K562 (cell line): ENCODE measurements around the gene AGPAT1. TPM values are rescaled to one million over a fixed set of nuclear protein-coding genes. Genes with fewer than 3 reads are reported as not detected.
A peak's percentile ranks its signal among the peaks of the same experiment; 100 is the strongest.

Experiments used
- ATAC-seq: fragments of 200-7000 bp; cut with Tn5 transposase; 3 replicates; pipeline ENCODE4 v1.9.1; 2020; ENCODE audit warnings: moderate library complexity
- BruUV-seq: library from RNA; stranded (reverse); fragments of 400-500 nt; replicated peaks from 2 replicates; lab custom pipeline; 2021; lab: Mats Ljungman, UMichigan
- CTCF ChIA-PET: fragments of 300-600 bp; formaldehyde crosslinking; extraction: SDS; loops from one replicate; lab custom pipeline; 2021; ENCODE audit warnings: low intra/inter-chr PET ratio; lab: Yijun Ruan, JAX
- POLR2A ChIA-PET: fragments of 300-600, 350-650 bp; sonication (Branson Sonifier 250); formaldehyde crosslinking; extraction: SDS; loops from one replicate; lab custom pipeline; 2021; ENCODE audit warnings: antibody characterized with exemption, inconsistent platforms; lab: Yijun Ruan, JAX
- DNase-seq, 4 experiments: peaks; one replicate each; pipeline versions ENCODE4 v3.0.0 to v3.0.0-alpha.2; 2011 to 2018; ENCODE audit warnings: low spot score in 3 of 4, mixed read lengths in 3 of 4; ENCODE audit errors: extremely low read depth in 1 of 4
- FAIRE-seq: peaks from 2 replicates; lab custom pipeline; 2011; peaks lifted over from hg19 to GRCh38; lab: Jason Lieb, UNC
- H2AFZ ChIP-seq: 2 replicates; pipeline ENCODE4 v1.6.0; 2011; ENCODE audit warnings: low read depth, low read length, control low read depth, inconsistent platforms
- H3K27ac ChIP-seq: fragments of 200-600 bp; 3 replicates; pipeline ENCODE4 v1.8.0; 2011; ENCODE audit warnings: low read depth, mild to moderate bottlenecking, control low read depth, inconsistent platforms, low read length, moderate library complexity, mixed read lengths; ENCODE audit errors: extremely low read depth
- H3K27me3 ChIP-seq, 2 experiments: fragments of 300-600 bp in 1 of 2; 2 replicates in 1 of 2; 3 replicates in 1 of 2; pipeline versions ENCODE4 v1.6.0 to v1.8.0; 2011; ENCODE audit warnings: inconsistent platforms in 2 of 2, low read length in 2 of 2, mild to moderate bottlenecking in 1 of 2, mixed read lengths in 1 of 2, moderate library complexity in 1 of 2; ENCODE audit not compliant: control insufficient read depth in 2 of 2, insufficient read depth in 2 of 2
- H3K36me3 ChIP-seq: fragments of 300-600 bp; 3 replicates; pipeline ENCODE4 v1.8.0; 2011; ENCODE audit warnings: mild to moderate bottlenecking, low read length, inconsistent platforms; ENCODE audit not compliant: control insufficient read depth, insufficient read depth
- H3K4me1 ChIP-seq, 2 experiments: fragments of 200-600 bp in 1 of 2; replicated peaks in 1 of 2; 2 replicates in 1 of 2; 3 replicates in 1 of 2; pipeline versions ENCODE4 v1.5.1 to v1.8.0; 2011; ENCODE audit warnings: inconsistent platforms in 2 of 2, low read length in 2 of 2, mild to moderate bottlenecking in 1 of 2, mixed read lengths in 1 of 2, moderate library complexity in 1 of 2; ENCODE audit not compliant: control insufficient read depth in 2 of 2, insufficient read depth in 2 of 2
- H3K4me2 ChIP-seq: 2 replicates; pipeline ENCODE4 v1.6.1; 2011; ENCODE audit warnings: low read length, control low read depth, inconsistent platforms, mixed read lengths; ENCODE audit not compliant: insufficient read depth
- H3K4me3 ChIP-seq: fragments of 200-600 bp; sonication (generic), shearing (Covaris generic); 2 replicates; pipeline ENCODE4 v1.5.1; 2016; ENCODE audit warnings: control low read depth, inconsistent platforms
- H3K79me2 ChIP-seq: fragments of 200-600 bp; 3 replicates; pipeline ENCODE4 v1.8.0; 2011; ENCODE audit warnings: low read length, inconsistent platforms; ENCODE audit not compliant: control insufficient read depth, insufficient read depth
- H3K9ac ChIP-seq, 2 experiments: 2 replicates each; pipeline versions ENCODE4 v1.6.0 to v1.6.1; 2011; ENCODE audit warnings: low read depth in 2 of 2, low read length in 2 of 2, control low read depth in 1 of 2, inconsistent platforms in 1 of 2, mild to moderate bottlenecking in 1 of 2, mixed read lengths in 1 of 2; ENCODE audit not compliant: insufficient read depth in 1 of 2
- H3K9me1 ChIP-seq: one replicate; pipeline ENCODE4 v1.6.0; 2011; ENCODE audit warnings: inconsistent platforms, mild to moderate bottlenecking, low read length, moderate library complexity; ENCODE audit not compliant: control insufficient read depth, insufficient read depth
- H3K9me3 ChIP-seq: replicated peaks from 2 replicates; pipeline ENCODE4 v1.5.1; 2011; ENCODE audit warnings: low read depth, low read length, inconsistent platforms; ENCODE audit not compliant: control insufficient read depth, insufficient read depth
- H4K20me1 ChIP-seq: replicated peaks from 2 replicates; pipeline ENCODE4 v1.6.1; 2011; ENCODE audit warnings: low read length, inconsistent platforms, mixed read lengths; ENCODE audit not compliant: control insufficient read depth, insufficient read depth
- ARID1B ChIP-seq: fragments of 450-650 bp; IDR thresholded peaks from 2 replicates; pipeline ENCODE4 v1.6.1; 2016; ENCODE audit warnings: antibody characterized with exemption, mild to moderate bottlenecking, inconsistent platforms
- BCOR ChIP-seq: fragments of 450-650 bp; IDR thresholded peaks from 2 replicates; pipeline ENCODE4 v1.6.1; 2016
- CBFA2T2 ChIP-seq: fragments of 450-650 bp; conservative IDR thresholded peaks from 2 replicates; pipeline ENCODE4 v1.6.1; 2017; ENCODE audit warnings: mild to moderate bottlenecking
- CBFA2T3 ChIP-seq: fragments of 450-650 bp; IDR thresholded peaks from 2 replicates; pipeline ENCODE4 v1.6.1; 2017
- CXXC5 ChIP-seq: fragments of 250-450 bp; sonication (Bioruptor Pico); IDR thresholded peaks from 2 replicates; pipeline ENCODE4 v1.8.0; 2022; ENCODE audit warnings: inconsistent platforms, mild to moderate bottlenecking, moderate library complexity
- DPF2 ChIP-seq: fragments of 450-650 bp; IDR thresholded peaks from 2 replicates; pipeline ENCODE4 v1.6.1; 2016
- KDM1A ChIP-seq, 2 experiments: fragments of 450-650 bp; IDR thresholded peaks; 2 replicates each; pipeline ENCODE4 v1.6.1; 2016; ENCODE audit warnings: mild to moderate bottlenecking in 2 of 2
- L3MBTL2 ChIP-seq: fragments of 450-650 bp; IDR thresholded peaks from 2 replicates; pipeline ENCODE4 v1.6.1; 2016; ENCODE audit warnings: mild to moderate bottlenecking, moderate library complexity
- MTA2 ChIP-seq: fragments of 450-650 bp; IDR thresholded peaks from 2 replicates; pipeline ENCODE4 v1.6.1; 2016; ENCODE audit warnings: low read depth
- NCOR1 ChIP-seq: fragments of 450-650 bp; IDR thresholded peaks from 2 replicates; pipeline ENCODE4 v1.6.1; 2016; ENCODE audit warnings: mild to moderate bottlenecking, moderate library complexity
- SIN3A ChIP-seq, 2 experiments: fragments of 150-350 bp in 1 of 2; IDR thresholded peaks; 2 replicates each; pipeline ENCODE4 v1.6.1; 2011 to 2016; ENCODE audit warnings: borderline replicate concordance in 2 of 2, low read depth in 2 of 2, low read length in 2 of 2, mild to moderate bottlenecking in 2 of 2, moderate library complexity in 2 of 2; ENCODE audit not compliant: control insufficient read depth in 1 of 2
- TAL1 ChIP-seq: fragments of 450-650 bp; IDR thresholded peaks from 2 replicates; pipeline ENCODE4 v1.6.1; 2016; ENCODE audit warnings: mild to moderate bottlenecking
- TEAD4 ChIP-seq, 2 experiments: sonication (generic) in 1 of 2; formaldehyde crosslinking in 1 of 2; IDR thresholded peaks; 2 replicates each; pipeline versions ENCODE4 v1.6.1 to v1.8.0; 2012 to 2022; ENCODE audit warnings: borderline replicate concordance in 1 of 2, inconsistent platforms in 1 of 2, low read length in 1 of 2, mild to moderate bottlenecking in 1 of 2, missing genetic modification reagents in 1 of 2
- TFE3 ChIP-seq: fragments of 450-650 bp; formaldehyde crosslinking; IDR thresholded peaks from 2 replicates; pipeline ENCODE4 v1.4.0; 2020; ENCODE audit warnings: mild to moderate bottlenecking, mixed read lengths
- WGBS: fragments of 100-300 bp; shearing (Covaris generic); methylation state at CpG from one replicate; pipeline ENCODE4 v1.1.6; 2016; ENCODE audit warnings: low coverage, mixed read lengths; ENCODE audit not compliant: insufficient coverage; ENCODE audit errors: missing lambda C conversion rate; 5-methylcytosine and 5-hydroxymethylcytosine counted together
- in situ Hi-C: fragments of 300-500 bp; cut with MboI; formaldehyde crosslinking; loops from 4 replicates; pipeline ENCODE4 v1.15.0; 2018; ENCODE audit warnings: inconsistent platforms, mixed read lengths
- intact Hi-C: fragments of 100-400 bp; cut with micrococcal nuclease; formaldehyde crosslinking; loops from 2 replicates; pipeline ENCODE4 v1.14.2; 2022
- polyA plus RNA-seq, 8 experiments: library from polyadenylated mRNA; depleted of rRNA in 4 of 8; stranded (reverse) in 5 of 8; unstranded in 3 of 8; fragments of >200 nt; fragmentation: Nextera tagmentation in 2 of 8; fragmentation: Illumina TruSeq in 1 of 8; extraction: Ambion mirVana in 2 of 8; extraction: Trizol in 1 of 8; gene quantifications; 2 replicates each; pipeline versions ENCODE4 v1.2.1 to v1.2.3, GENCODE V29; 2011 to 2014; ENCODE audit warnings: inconsistent platforms in 1 of 8, missing spikeins in 1 of 8
- total RNA-seq, 7 experiments: library from RNA; depleted of rRNA in 6 of 7; stranded (reverse); fragments of >200 nt in 6 of 7; fragmentation: Illumina TruSeq in 2 of 7; extraction: Trizol in 2 of 7; gene quantifications; 2 replicates each; pipeline versions ENCODE4 v1.2.1 to v1.2.3, GENCODE V29; 2011 to 2021; ENCODE audit warnings: low replicate concordance in 1 of 7

AGPAT1 gene
- total and polyA plus RNA-seq, 9 of the 15 experiments (the other 6 are each of a cell fraction or from before 2014, with no cell fraction given): 37.9 to 176 (median 69.4) TPM

GRCh38 chr6:32140420-32141046 is 35.4 kb downstream of the AGPAT1 start:
- POLR2A ChIA-PET: interaction anchor here (1.1 to 4.2 kb wide), 4 partner anchors 8 to 41 kb away, joined by 3 to 13 read pairs (median 6); partner anchors contain the start of gene ATF6B

More at GRCh38 chr6:32140420-32141046, 35.4 kb downstream of the AGPAT1 start:
- ATAC-seq (no peak; the same call in 2 of the 3 replicates), DNase-seq (peak in 1 of 4 experiments; percentile 51), FAIRE-seq (peak; percentile 59)
- Histone ChIP-seq H3K9me3 (no peaks in the 10 kb centered on the region), H4K20me1 (no peaks in the 10 kb centered on the region), H3K4me3 (no peak overlapping the region), H3K27ac (no peak overlapping the region; the same call in 2 of the 3 replicates), H3K9ac (peak overlapping the region in 1 of 2 experiments; percentile 13; a peak in 1 of 4 replicates), H3K27me3 (no peaks in the 10 kb centered on the region), H2AFZ (peak overlapping the region; percentile 71), H3K36me3 (no peaks in the 10 kb centered on the region), H3K9me1 (no peaks in the 10 kb centered on the region), H3K4me2 (peak overlapping the region; percentile 26; the same call in 1 of the 2 replicates), H3K79me2 (no peaks in the 10 kb centered on the region), H3K4me1 (peaks cover 9 to 13% of the 10 kb centered on the region in 2 experiments; a peak in 4 of 5 replicates)
- no TSS peak for BruUV-seq
- WGBS: 4% methylated on average over 5 of the region's 5 CpGs
- intact Hi-C loops: no loop called here
- in situ Hi-C loops: no loop called here
- TF ChIP-seq CXXC5 (CRISPR knock-in tag) (no peak), L3MBTL2 (peak; percentile 21; the same call in 1 of the 2 replicates), CBFA2T2 (peak; percentile 70), ARID1B (peak; percentile 53), TEAD4 (IDR thresholded peaks at IDR 0.05; ENCODE audit: low read length) (0 out of 2 replicates have a peak, but pooled peaks have one; percentile 39), TEAD4 (CRISPR knock-in tag; IDR thresholded peaks at IDR 0.05; ENCODE audit: borderline replicate concordance) (no peak), TFE3 (CRISPR knock-in tag) (no peak), BCOR (no peak), KDM1A (IDR thresholded peaks at IDR 0.05) (0 out of 4 replicates have a peak, but pooled peaks of 1 of the 2 experiments have one; percentile 32), CBFA2T3 (peak; percentile 79), DPF2 (0 out of 2 replicates have a peak, but pooled peaks have one; percentile 18), MTA2 (0 out of 2 replicates have a peak, but pooled peaks have one; percentile 11), SIN3A (IDR thresholded peaks at IDR 0.05; ENCODE audit: borderline replicate concordance in 2 of 2, control insufficient read depth in 1 of 2, low read depth in 2 of 2, low read length in 2 of 2) (no peak), NCOR1 (peak; percentile 59; the same call in 1 of the 2 replicates), TAL1 (peak; percentile 57; the same call in 1 of the 2 replicates)
- CTCF ChIA-PET: no interaction called here
